SIG-M5 treated with dmso at 0.1 percent for 504 hours (cell line): ENCODE results near the gene DYNLL2.
"Not testable (repeated sequence)": the region's sequence is repeated elsewhere in the genome, so short reads cannot be mapped to it uniquely, and the experiment has no call there.

Experiments used
- DNase-seq: peaks from one replicate; lab custom pipeline; 2025; ENCODE audit not compliant: unreplicated experiment; lab: John Stamatoyannopoulos, UW

Gene DYNLL2

GRCh38 chr17:58072862-58073261, 10.4 kb upstream of the DYNLL2 start:
- DNase-seq, result no peak

DNA sequence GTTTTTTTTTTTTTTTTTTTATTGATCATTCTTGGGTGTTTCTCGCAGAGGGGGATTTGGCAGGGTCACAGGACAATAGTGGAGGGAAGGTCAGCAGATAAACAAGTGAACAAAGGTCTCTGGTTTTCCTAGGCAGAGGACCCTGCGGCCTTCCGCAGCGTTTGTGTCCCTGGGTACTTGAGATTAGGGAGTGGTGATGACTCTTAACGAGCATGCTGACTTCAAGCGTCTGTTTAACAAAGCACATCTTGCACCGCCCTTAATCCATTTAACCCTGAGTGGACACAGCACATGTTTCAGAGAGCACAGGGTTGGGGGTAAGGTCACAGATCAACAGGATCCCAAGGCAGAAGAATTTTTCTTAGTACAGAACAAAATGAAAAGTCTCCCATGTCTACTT, 10.0 kb upstream of the DYNLL2 start:
- not testable (repeated sequence) for DNase-seq

DNA sequence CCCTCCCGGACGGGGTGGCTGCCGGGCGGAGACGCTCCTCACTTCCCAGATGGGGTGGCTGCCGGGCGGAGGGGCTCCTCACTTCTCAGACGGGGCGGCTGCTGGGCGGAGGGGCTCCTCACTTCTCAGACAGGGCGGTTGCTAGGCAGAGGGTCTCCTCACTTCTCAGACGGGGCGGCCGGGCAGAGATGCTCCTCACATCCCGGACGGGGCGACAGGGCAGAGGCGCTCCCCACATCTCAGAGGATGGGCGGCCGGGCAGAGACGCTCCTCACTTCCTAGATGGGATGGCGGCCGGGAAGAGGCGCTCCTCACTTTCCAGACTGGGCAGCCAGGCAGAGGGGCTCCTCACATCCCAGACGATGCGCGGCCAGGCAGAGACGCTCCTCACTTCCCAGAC, 8.8 kb upstream of the DYNLL2 start:
- not testable (repeated sequence) for DNase-seq

DNA sequence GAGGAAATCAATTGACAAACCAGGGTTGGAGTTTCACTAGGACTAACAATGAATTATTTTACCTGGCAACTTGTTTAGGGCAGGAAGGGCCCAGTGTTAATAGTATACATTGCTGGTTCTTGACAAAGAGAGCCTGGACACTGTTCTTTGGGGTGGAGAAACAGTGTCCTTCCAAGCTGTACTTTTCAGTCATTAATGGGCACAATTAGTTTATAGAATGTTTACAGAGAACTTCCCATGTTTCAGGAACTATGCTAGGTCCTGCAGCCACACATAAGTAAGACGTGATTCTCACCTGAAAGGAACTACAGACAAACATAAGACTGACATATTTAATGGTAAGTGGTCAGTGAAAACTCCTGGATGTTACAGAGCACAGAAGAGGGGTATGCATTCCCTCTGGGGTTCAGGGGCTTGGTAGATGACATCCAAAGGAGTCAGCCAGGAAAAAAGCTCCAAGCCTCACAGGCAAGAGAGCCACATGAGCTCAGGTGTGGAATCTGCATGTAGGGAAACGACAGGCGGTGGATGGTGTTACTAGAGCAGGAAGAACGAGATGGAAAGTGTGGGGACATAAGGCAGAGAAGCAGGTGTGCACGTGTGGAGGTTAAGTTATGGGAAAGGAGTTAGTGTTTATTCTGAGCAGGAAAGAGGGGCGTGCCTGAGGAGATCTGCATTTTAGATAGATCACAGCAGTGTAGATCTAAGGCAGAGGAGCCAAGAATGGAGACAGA, 3.8 kb upstream of the DYNLL2 start:
- DNase-seq, result no peak

DNA sequence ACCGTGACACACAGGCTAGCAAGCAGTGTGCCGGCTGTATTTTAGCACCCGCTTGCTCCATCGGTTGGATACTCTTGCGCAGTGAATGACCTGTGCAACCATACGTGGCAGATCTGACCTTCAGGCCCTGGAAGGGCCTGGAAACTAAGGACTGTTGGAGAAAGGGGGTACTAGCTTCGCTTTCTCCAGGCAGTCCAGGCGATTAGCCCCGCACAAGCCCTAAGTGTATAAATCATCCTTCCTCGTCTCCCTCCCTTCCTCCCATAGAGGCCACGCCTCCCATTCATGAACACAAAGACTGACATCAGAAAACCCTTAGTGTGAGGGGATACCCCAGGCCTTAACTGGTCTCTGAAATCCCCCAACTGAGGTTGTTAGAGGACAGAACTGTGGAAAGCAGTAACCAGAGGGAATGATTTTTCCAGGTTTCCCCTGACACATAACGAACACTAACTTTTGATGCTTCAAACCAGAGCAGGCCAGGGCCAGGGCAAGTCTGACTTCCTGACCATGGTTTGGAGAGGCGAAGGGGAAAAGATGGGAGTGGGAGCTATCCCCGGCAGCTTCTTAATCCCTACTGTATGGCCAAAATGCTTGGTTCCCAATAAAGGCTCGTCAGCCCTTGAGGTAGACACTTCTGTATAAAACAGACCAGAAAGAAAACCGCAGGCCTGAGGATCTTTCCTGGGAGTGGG, 1.4 kb upstream of the DYNLL2 start:
- DNase-seq, result no peak

DNA sequence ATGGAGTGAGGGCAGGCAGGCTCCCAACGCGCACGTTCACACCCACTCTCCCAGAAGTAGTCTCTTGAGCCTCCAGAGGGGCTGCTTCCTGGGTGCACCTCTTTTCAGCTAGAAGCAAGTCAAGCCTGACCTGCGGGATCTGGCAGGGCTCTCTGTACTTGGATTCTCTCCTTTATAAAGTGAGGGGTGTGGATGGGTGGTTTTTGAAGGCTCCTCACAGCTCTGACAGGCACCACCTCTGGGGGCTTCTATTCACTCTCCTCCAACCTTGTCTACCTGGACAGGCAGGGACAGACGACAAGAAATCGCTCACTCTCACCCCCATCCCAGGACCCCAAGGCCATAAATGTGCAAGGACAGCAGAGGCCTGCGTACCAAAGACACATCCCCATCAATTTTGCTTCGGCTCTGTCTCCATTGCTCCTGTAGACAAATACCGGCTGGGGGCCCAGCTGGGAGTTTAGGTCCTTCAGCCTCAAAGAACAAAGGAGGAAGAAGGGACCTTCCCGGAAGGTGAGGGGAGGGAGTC, 814 bp upstream of the DYNLL2 start:
- no peak for DNase-seq

GRCh38 chr17:58083491-58084316, 485 bp downstream of the DYNLL2 start:
- DNase-seq, result peak; percentile 79

- peak; percentile 57 for DNase-seq
Measured at GRCh38 chr17:58084317-58084981, 1.2 kb downstream of the DYNLL2 start.

DNA sequence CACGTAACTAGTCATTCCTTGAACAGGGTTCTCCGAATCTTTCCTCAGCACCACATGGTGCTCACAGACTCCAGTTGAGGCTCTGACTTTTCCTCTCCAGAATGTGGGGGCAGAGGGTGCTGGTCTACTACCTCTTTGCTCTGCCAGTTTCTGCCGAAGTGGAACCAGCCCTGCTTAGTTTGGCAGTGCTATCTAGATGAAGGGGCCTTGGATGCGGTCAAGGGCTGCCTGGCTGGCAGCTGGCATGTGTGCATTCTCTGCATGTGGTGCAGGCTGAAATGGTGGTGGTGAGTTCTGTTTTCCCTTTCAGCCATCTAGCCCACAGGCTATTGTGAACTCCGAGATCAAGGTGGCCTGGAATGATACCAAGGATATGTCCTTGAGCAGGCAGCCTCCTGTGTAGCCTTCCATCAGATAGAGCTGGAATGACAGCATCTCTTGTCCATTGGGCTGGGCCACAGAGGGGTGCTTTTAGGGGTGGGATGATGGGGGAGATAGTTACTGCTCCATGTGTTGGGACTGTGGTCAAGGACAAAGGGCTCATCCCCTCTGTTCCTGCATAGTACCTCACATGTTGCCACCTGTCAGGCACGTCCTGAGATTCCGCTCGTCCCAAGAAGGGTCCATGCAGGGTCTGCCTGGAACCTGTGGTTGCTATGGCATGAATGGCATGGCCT, 2.0 kb downstream of the DYNLL2 start:
- no peak for DNase-seq

GRCh38 chr17:58086953-58087352, 3.7 kb downstream of the DYNLL2 start:
- DNase-seq, result no peak

- DNase-seq, result no peak
Measured at GRCh38 chr17:58088624-58089023, 5.4 kb downstream of the DYNLL2 start.

GRCh38 chr17:58089111-58089510, 5.9 kb downstream of the DYNLL2 start:
- DNase-seq, result no peak

DNA sequence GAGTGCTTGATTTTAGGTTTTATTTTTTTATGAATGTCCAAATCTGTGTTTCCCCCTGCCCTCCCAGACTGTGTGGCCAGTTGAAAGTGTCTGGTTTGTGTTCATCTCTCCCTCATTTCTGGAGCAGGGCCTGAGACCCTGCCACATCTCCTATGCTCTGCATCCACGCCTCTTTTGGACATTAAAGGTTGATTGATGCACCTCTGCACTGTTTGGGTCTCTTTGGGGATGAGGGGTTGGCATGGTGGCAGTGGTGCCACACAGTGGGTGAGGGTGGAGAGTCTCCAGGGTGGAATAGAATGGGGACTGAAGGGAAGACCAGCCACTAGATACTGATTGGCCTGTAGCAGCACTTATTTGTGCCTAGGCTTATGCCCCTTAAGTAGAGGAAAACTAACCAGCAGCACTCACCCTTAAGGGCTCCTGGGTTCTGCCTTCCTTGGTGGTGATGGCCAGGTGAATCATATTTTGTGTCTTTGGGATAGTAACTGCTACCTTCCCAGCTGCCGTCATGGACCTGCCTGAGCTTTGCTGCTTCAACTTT, 7.9 kb downstream of the DYNLL2 start:
- no peak for DNase-seq

DNA sequence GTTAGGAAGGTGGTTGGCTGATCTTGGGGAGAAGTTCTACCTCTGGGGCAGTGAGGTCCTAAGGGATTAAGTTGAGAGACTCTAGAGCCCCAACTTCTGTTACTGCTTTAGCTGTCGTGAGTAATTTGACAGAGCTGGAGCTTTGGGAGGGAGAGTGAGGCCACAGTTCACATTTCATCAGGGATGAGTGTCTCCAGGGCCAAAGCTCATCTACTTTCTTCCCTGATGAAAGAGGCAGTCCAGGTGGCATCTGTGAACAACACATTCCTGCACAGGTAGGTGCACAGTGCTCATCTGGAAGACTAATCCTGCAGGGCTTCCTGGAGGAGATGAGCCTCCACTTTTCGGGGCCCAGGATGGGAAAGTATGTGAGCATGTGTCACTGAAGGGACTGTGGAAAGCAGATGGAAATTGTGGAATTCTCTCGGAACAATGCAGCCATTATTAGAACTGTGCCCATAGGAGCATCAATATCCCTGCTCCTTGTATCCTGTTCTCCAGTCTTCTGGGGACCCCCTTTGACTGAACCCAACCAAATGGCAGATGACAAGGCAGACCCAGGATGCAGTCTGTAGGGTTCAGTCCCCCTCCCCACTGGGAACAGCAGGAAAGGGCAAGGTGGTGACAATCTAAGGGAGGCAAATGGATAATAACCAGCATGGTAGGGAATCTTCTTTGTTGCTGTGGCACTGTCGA, 9.0 kb downstream of the DYNLL2 start:
- DNase-seq, result no peak

DNA sequence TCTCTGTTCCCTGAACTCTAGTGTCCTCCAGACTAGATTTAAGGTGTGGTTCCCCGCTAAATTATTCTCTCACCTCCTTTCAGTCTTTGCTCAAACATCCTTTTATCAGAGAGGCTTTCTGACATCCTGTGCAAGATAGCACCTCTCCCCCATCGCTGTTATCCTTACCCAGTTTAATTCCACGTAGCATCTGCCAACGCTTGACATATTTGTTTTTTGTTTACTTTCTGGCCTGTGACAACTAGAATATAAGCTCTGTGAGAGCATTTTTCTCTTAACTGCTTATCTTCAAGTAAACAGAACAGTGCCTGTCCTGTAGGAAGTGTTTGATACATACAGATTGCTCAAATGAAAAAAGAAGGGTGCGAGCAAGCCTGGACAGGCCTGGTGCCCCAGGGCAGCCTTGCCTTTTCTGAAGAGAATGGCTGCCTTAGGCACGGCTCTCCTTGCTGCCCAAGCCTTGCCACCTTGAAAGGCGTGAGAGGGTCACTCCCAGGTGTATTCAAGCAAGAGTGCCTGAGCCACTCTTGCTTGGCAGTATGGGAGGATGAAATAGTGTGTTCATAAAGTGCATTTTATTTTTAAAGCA, 9.7 kb downstream of the DYNLL2 start:
- no peak for DNase-seq

- DNase-seq, result no peak
Measured at GRCh38 chr17:58094118-58094517, 10.9 kb downstream of the DYNLL2 start.

GRCh38 chr17:58096892-58097291, 13.7 kb downstream of the DYNLL2 start:
- no peak for DNase-seq

DNA sequence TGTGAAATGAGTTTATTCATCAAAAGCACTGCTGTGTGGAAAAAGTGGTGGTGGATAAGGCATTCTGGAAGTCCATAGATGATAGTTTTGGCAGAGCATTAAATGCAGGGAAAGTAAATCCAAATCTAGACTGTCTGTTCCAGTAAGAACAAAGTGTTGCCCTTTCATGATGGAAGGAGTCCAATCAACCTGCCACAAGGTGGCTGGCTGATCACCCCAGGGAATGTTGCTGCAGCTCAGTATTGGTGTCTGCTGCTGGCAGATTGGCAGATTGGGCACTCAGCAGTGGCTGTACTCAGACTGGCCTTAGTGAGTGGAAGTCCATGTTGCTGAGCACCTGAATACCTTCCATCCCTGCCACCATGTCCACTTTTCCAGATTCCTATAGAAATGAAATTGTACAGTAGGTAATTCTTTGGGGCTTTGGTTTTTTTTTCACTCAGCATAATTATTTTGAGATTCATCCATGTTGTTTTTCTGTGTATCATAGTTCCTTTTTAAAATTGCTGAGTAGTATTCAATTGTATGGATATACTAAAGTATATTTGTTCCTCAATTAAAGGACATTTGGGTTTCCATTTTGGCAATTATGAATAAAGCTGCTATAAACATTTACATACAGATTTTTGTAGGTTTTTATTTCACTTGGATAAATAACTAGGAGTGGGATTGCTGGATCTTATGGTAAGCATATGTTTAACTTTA, 14.3 kb downstream of the DYNLL2 start:
- DNase-seq, result peak; percentile 5

DNA sequence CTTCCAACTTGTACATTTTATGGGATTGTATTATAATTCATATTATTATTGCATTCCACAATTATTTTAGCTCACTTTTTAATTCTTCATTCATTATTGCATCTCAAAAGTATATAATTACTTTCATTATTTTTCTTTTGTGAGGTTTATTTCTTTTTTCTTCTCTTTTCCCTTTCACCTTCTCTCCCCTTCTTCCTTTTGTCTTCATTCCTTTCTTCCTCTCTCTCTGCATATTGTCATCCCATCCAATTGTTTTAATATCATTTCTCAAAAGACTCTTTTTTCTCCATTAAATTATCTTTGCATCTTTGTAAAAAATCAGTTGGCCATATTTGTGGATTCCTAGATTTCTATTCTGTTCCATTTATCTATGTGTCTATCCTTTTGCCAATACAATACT, 17.3 kb downstream of the DYNLL2 start:
- no peak for DNase-seq
